Activated T-helper 9 cell treated with anti-CD3 and anti-CD28 coated beads, Interleukin-2, amount 50 U/mL, for 16 hours (primary cell): Measurements from ENCODE around the gene SLC5A2.
"Not testable (repeated sequence)": the region's sequence is repeated elsewhere in the genome, so short reads cannot be mapped to it uniquely, and the experiment has no call there.

ENCODE experiments used
- DNase-seq: peaks from one replicate; pipeline ENCODE4 v3.0.0-alpha.2; 2020; ENCODE audit warnings: low read depth

SLC5A2 gene

GRCh38 chr16:31483081-31483480, at the start of gene SLC5A2:
Gene SLC5A2, plus strand, starts transcription at chr16:31483123. Its CDS starts 14 bp downstream, at chr16:31483137.
- DNase-seq = no peak

DNA sequence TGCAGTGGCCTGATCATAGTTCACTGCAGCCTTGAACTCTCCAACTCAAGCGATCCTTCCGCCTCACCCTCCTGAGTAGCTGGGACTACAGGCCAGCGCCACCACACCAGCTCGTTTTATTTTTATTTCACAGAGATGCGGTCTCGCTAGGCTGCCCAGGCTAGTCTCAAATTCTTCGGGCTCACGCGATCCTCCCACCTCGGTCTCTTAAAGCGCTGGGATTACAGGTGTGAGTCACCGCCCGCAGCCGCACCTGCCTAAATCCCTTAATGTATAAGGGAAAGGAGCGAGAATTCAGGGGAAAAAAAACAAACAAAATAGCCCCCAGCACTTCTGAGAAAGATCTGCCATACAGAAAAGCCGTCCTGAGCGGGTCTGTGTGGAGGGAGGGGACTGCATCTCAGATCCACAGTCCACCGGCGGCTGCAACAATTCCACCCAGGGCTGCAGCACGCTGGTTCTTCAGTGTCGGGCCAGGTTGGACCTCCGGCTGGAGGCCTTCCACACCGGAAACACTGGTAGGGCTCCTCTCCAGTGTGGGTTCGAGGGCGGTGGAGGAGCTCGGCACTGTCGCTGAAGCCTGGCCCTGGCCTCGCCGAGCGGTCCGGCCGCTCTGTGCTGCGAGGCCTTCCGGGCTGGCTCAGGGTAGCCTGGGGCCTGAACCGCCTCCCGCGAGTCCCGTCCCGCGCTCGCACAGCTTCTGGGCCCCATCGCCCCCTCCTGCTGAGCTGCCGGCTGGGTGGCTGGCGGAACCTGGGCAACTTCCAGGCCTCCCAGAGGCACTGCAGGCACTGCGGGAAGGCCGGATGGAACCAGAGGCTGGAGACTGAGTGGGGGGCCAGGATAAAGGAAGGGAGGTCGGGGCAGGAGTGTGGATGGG, 47.3 kb upstream of the SLC5A2 start:
- DNase-seq = no peak

- no peak for DNase-seq
These were observed 46.5 kb upstream of the SLC5A2 start for GRCh38 chr16:31436221-31437045.

GRCh38 chr16:31438414-31438813, 44.5 kb upstream of the SLC5A2 start:
- DNase-seq = no peak

- not testable (repeated sequence) for DNase-seq
These were observed 43.9 kb upstream of the SLC5A2 start for GRCh38 chr16:31439023-31439422.

DNA sequence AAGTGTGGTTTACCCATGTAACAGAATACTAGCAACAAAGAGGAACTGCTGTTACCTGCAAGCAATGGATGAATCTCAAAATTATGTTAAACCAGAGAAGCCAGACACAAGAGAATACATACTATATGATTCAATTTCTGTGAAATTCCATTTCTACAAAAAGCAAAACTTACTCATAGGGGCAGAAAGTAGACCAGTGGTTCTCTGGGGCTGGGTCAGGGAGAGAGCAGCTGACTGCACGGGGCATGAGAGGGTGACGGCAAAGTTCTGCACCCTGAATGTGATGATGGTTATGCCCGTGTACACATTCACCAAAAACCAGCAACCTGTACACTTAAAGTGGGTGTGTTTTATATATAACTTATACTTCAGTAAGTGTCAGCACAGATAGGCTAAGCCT, 43.4 kb upstream of the SLC5A2 start:
- DNase-seq = no peak

DNA sequence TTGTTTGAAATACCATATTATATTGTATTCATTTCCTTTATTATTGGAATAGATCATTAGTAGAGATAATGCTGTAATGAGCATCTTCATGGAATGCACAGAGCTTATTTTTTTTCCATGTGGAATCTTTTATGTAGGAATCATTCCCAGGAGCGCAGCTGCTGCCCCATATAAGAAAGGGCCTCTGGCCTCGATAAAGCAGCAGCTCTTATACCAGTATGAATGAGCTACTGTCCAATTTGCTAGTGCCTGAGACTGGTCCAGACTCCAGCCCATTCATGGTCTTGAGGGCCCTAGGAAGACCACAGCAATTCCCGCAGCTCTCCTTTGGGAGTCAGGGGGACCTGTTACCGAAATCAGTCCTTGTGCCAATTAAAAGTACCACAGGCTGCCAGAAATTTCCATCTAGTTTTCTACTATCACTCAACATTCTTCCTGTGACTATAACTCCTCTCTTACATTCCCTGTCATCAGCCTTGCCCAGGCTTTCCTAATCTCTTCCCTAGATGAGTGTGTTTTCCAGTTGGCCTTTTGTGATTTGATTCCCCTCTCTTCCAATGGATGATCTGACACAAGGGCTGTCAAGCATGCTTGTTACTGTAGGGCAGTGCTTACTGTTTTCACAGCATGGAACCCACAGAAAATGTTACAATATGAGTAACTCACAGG, 42.3 kb upstream of the SLC5A2 start:
- DNase-seq = no peak

- DNase-seq = no peak
These were observed 41.0 kb upstream of the SLC5A2 start for GRCh38 chr16:31441956-31442355.

DNA sequence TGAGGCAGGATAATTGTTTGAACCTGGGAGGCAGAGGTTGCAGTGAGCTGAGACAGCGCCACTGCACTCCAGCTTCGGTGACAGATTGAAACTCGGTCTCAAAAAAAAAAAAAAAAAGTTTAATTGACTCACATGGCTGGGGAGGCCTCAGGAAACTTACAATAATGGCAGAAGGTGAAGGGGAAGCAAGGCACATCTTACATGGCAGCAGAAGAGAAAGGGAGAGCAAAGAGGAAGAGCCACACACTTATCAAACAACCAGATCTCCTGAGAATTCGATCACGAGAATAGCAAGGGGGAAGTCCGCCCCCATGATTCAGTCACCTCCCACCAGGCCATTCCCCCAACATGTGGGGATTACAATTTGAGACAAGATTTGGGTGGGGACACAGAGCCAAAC, 37.0 kb upstream of the SLC5A2 start:
- not testable (repeated sequence) for DNase-seq

- no peak for DNase-seq
These were observed 31.7 kb upstream of the SLC5A2 start for GRCh38 chr16:31451201-31451600.

DNA sequence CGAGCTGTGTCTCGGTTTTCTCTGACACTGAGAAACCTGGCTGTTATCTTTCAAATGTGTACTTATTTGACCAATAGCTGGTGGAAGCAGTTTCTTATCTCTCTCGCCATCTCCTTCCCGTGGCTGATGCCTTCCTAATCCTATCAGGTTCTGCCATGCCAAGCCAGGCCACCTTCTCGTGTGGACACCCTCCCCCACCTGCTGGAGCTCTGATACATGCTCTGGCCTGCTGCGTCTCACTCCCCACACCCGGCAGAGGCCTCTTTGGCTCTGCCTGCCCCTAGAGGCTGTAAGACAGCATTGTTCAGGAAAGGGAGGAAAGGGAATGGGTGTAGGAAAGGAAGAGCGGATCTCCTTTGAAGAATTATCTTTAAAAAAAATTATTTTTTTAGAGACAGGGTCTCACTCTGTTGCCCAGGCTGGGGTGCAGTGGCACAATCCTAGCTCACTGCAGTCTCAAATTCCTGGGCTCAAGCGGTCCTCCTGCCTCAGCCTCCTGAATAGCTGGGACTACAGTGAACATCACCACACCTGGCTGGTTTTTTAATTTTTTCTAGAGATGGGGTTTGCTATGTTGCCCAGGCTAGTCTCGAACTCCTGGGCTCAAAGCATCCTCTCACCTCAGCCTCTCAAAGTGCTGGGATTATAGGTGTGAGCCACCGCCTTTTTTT, 31.1 kb upstream of the SLC5A2 start:
- DNase-seq = no peak

DNA sequence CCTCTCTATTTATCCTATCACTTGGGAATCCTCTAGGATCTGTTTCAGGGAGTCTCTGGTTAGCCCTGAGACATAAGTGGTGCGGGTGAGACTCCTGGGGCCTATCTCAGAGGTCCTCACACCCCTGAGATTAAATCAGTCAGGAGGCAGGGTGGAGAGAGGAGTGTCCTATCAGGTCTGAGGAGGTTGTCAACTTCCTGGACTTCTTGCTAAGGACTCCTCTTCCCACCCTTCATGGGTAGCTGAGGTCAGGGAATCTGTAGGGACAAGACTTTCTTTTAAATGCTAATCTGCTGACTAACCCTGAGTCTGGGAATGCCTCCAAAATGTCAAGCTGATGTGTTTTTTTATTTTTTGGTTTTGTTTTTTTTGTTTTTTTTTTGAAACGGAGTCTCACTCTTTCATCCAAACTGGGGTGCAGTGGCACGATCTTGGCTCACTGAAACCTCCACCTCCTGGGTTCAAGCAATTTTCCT, 30.3 kb upstream of the SLC5A2 start:
- no peak for DNase-seq

GRCh38 chr16:31453255-31454204, 29.4 kb upstream of the SLC5A2 start:
- no peak for DNase-seq

DNA sequence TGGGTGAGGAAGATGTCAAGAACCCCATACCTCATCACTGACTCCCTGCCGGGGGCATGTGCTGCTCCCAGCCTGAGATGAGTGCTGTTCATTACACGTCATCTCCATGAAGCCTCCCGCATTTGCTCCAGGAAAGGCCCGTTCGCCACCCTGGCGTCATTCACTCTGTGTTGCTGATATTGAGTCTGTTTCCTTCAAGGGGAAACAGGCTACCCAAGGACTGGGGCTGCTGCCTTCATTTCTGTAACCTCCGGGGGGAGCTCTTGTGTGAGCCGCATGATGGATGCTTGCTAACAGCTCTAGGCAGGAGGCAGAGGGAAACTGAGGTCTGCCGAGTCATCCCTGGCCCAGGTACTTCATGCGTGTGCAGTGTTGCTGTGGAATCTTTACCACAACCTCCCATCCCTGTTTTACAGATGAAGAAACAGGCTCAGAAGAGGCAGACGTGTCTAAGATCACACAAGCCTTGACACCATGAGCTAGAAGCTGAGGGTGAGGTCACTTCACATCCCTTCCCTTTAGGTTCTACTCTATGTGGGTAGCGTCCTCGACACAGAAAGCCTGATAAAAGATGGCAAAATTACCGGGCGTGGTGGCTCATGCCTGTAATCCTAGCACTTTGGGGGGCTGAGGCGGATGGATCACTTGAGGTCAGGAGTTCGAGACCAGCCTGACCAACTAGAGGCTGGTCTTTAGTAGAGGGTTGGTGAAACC, 27.2 kb upstream of the SLC5A2 start:
- no peak for DNase-seq

DNA sequence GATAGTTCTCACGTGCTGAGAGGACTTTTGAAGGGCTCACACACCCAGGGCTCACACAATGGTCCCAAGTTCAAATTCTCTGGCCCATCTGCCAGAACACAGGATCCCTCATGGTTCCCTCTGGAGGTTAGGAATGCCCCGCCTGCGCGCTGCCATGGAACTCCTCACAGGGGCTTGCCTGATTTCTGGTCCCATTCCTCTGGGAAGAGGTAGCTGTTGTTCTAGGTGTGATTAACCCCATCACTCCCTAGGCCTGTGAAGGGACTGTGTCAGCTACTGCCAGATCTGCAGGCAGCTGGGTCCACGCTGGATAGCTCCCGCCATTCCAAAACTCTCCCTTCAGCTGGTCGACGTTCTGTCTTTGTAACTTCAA, 25.9 kb upstream of the SLC5A2 start:
- no peak for DNase-seq

GRCh38 chr16:31458073-31458843, 24.7 kb upstream of the SLC5A2 start:
- peak; percentile 48 for DNase-seq

- DNase-seq = peak; percentile 93
These were observed 23.9 kb upstream of the SLC5A2 start, which contains the start of gene ARMC5 for GRCh38 chr16:31458844-31459686. Gene ARMC5, plus strand, starts transcription at chr16:31459501. Its CDS starts 24 bp downstream, at chr16:31459525.
